SK-N-SH (cell line): ENCODE results near the gene ANKS1B. TPM values are rescaled to one million over a fixed set of nuclear protein-coding genes. Genes with fewer than 3 reads are reported as not detected.

Experiments
- CTCF ChIA-PET: fragments of 300-600, 350-600 bp; formaldehyde crosslinking; extraction: SDS; loops from one replicate; lab custom pipeline; 2021; lab: Yijun Ruan, JAX
- POLR2A ChIA-PET: fragments of 350-600 bp; sonication (Branson Sonifier 250); formaldehyde crosslinking; extraction: SDS; loops from one replicate; lab custom pipeline; 2020; ENCODE audit warnings: antibody characterized with exemption, inconsistent platforms; lab: Yijun Ruan, JAX
- DNase-seq: peaks from one replicate; pipeline ENCODE4 v3.0.0; 2012
- H2AFZ ChIP-seq: fragments of 200-600 bp; sonication (generic); 2 replicates; pipeline ENCODE4 v1.8.1; 2016; ENCODE audit warnings: antibody characterized with exemption, mild to moderate bottlenecking, low read depth
- H3F3A ChIP-seq: fragments of 200-600 bp; sonication (generic); replicated peaks from 2 replicates; pipeline ENCODE3; 2016; ENCODE audit warnings: antibody characterized with exemption, mild to moderate bottlenecking; ENCODE audit not compliant: insufficient read depth
- H3K27ac ChIP-seq, 2 experiments: fragments of 200-500 bp in 1 of 2; fragments of 200-600 bp in 1 of 2; sonication (Bioruptor generic) in 1 of 2; sonication (generic), shearing (Covaris generic) in 1 of 2; 2 replicates each; pipeline versions ENCODE4 v1.5.1 to v1.6.1; 2014 to 2016; ENCODE audit warnings: low read depth in 2 of 2, inconsistent platforms in 1 of 2, low read length in 1 of 2, mild to moderate bottlenecking in 1 of 2, mixed read lengths in 1 of 2
- H3K27me3 ChIP-seq: fragments of 200-600 bp; sonication (generic), shearing (Covaris generic); 2 replicates; pipeline ENCODE4 v1.6.1; 2016; ENCODE audit warnings: mixed run types; ENCODE audit not compliant: insufficient read depth
- H3K36me3 ChIP-seq, 2 experiments: fragments of 200-500 bp in 1 of 2; fragments of 200-600 bp in 1 of 2; sonication (Bioruptor generic) in 1 of 2; sonication (generic) in 1 of 2; replicated peaks in 1 of 2; 2 replicates each; pipeline versions ENCODE3 to v1.5.1; 2014 to 2016; ENCODE audit warnings: low read length in 1 of 2, mild to moderate bottlenecking in 1 of 2; ENCODE audit not compliant: insufficient read depth in 2 of 2, control insufficient read depth in 1 of 2
- H3K4me1 ChIP-seq, 2 experiments: fragments of 200-500 bp in 1 of 2; fragments of 200-600 bp in 1 of 2; sonication (Bioruptor generic) in 1 of 2; sonication (generic), shearing (Covaris generic) in 1 of 2; 2 replicates each; pipeline versions ENCODE4 v1.5.1 to v1.6.1; 2014 to 2016; ENCODE audit warnings: low read depth in 1 of 2, low read length in 1 of 2, mixed run types in 1 of 2; ENCODE audit not compliant: insufficient read depth in 2 of 2, control insufficient read depth in 1 of 2
- H3K4me2 ChIP-seq: fragments of 200-600 bp; sonication (generic), shearing (Covaris generic); 2 replicates; pipeline ENCODE4 v1.6.1; 2017; ENCODE audit warnings: mixed run types
- H3K4me3 ChIP-seq, 2 experiments: fragments of 200-500 bp in 1 of 2; fragments of 200-600 bp in 1 of 2; sonication (Bioruptor generic) in 1 of 2; sonication (generic), shearing (Covaris generic) in 1 of 2; 2 replicates each; pipeline versions ENCODE4 v1.5.1 to v1.8.1; 2014 to 2016; ENCODE audit warnings: low read depth in 2 of 2, inconsistent platforms in 1 of 2, low read length in 1 of 2, mild to moderate bottlenecking in 1 of 2, mixed read lengths in 1 of 2, moderate library complexity in 1 of 2
- H3K79me2 ChIP-seq: fragments of 200-600 bp; sonication (generic); 2 replicates; pipeline ENCODE4 v1.8.1; 2017; ENCODE audit warnings: mild to moderate bottlenecking; ENCODE audit not compliant: insufficient read depth
- H3K9ac ChIP-seq: fragments of 200-600 bp; sonication (generic); 2 replicates; pipeline ENCODE4 v1.6.1; 2017; ENCODE audit warnings: mixed run types
- H3K9me2 ChIP-seq: fragments of 200-600 bp; sonication (generic); 2 replicates; pipeline ENCODE4 v1.6.1; 2017; ENCODE audit warnings: mixed run types
- H3K9me3 ChIP-seq: fragments of 200-600 bp; sonication (generic); 2 replicates; pipeline ENCODE4 v1.6.1; 2017; ENCODE audit warnings: mixed run types, mild to moderate bottlenecking, moderate library complexity
- H4K20me1 ChIP-seq: fragments of 200-600 bp; sonication (generic); 2 replicates; pipeline ENCODE4 v1.6.1; 2017; ENCODE audit warnings: mild to moderate bottlenecking, mixed run types; ENCODE audit not compliant: insufficient read depth
- CHD2 ChIP-seq: fragments of 150-350 bp; IDR thresholded peaks from 2 replicates; pipeline ENCODE4 v1.6.1; 2018; ENCODE audit warnings: low read length; ENCODE audit not compliant: partially characterized antibody
- EP300 ChIP-seq, 2 experiments: IDR thresholded peaks; 2 replicates each; pipeline versions ENCODE4 v1.4.0 to v1.6.1; 2012; ENCODE audit warnings: borderline replicate concordance in 1 of 2, low read depth in 1 of 2, low read length in 1 of 2
- FOSL2 ChIP-seq: IDR thresholded peaks from 2 replicates; pipeline ENCODE4 v1.4.0; 2012; ENCODE audit warnings: low read depth, mild to moderate bottlenecking, moderate library complexity, borderline replicate concordance
- GABPA ChIP-seq: IDR thresholded peaks from 2 replicates; pipeline ENCODE4 v1.4.0; 2012; ENCODE audit warnings: low read depth, mild to moderate bottlenecking
- GATA2 ChIP-seq: sonication (generic); formaldehyde crosslinking; IDR thresholded peaks from 2 replicates; pipeline ENCODE4 v1.5.0; 2020; ENCODE audit warnings: mild to moderate bottlenecking, missing genetic modification reagents
- IRF3 ChIP-seq: fragments of 150-350 bp; IDR thresholded peaks from 2 replicates; pipeline ENCODE4 v1.6.1; 2016; ENCODE audit warnings: mild to moderate bottlenecking, low read depth, low read length
- MEF2A ChIP-seq: IDR thresholded peaks from 2 replicates; pipeline ENCODE4 v1.4.0; 2012; ENCODE audit warnings: low read depth, borderline replicate concordance
- MXI1 ChIP-seq: IDR thresholded peaks from 2 replicates; pipeline ENCODE4 v1.6.1; 2012; ENCODE audit warnings: mild to moderate bottlenecking, low read depth, low read length, improper control_type of control experiment
- NRF1 ChIP-seq: IDR thresholded peaks from 2 replicates; pipeline ENCODE4 v1.6.1; 2012; ENCODE audit warnings: low read depth, mild to moderate bottlenecking, low read length
- PBX3 ChIP-seq: IDR thresholded peaks from 2 replicates; pipeline ENCODE4; 2012
- POLR2AphosphoS5 ChIP-seq: IDR thresholded peaks from 2 replicates; pipeline ENCODE4 v1.6.1; 2012; ENCODE audit warnings: low read depth, low read length
- REST ChIP-seq: IDR thresholded peaks from 2 replicates; pipeline ENCODE4 v1.6.1; 2012; ENCODE audit warnings: mild to moderate bottlenecking, low read depth, low read length, moderate library complexity
- RXRA ChIP-seq: IDR thresholded peaks from 2 replicates; pipeline ENCODE4 v1.4.0; 2012; ENCODE audit warnings: low read depth, mild to moderate bottlenecking, borderline replicate concordance
- TAF1 ChIP-seq: IDR thresholded peaks from 2 replicates; pipeline ENCODE4 v1.6.1; 2012; ENCODE audit warnings: low read depth, mild to moderate bottlenecking, low read length, moderate library complexity, borderline replicate concordance
- TEAD4 ChIP-seq: IDR thresholded peaks from 2 replicates; pipeline ENCODE4 v1.4.0; 2012; ENCODE audit warnings: mild to moderate bottlenecking, borderline replicate concordance; ENCODE audit not compliant: insufficient read depth
- USF1 ChIP-seq: IDR thresholded peaks from 2 replicates; pipeline ENCODE4 v1.4.0; 2012; ENCODE audit warnings: low read depth, borderline replicate concordance
- USF2 ChIP-seq: fragments of 150-350 bp; IDR thresholded peaks from 2 replicates; pipeline ENCODE4 v1.6.1; 2017; ENCODE audit warnings: antibody characterized with exemption, low read length, low read depth, borderline replicate concordance
- YY1 ChIP-seq: IDR thresholded peaks from 2 replicates; pipeline ENCODE4 v1.4.0; 2012; ENCODE audit warnings: low read depth, mild to moderate bottlenecking
- ZBTB33 ChIP-seq: IDR thresholded peaks from 2 replicates; pipeline ENCODE4 v1.4.0; 2012; ENCODE audit warnings: low read depth, borderline replicate concordance
- WGBS: methylation state at CpG from one replicate; pipeline ENCODE4 v1.1.6; 2017; ENCODE audit warnings: low lambda C conversion rate; 5-methylcytosine and 5-hydroxymethylcytosine counted together
- polyA plus RNA-seq, 3 experiments: library from polyadenylated mRNA; depleted of rRNA; stranded (reverse); fragments of >200 nt; gene quantifications; 2 replicates each; pipeline ENCODE4 v1.2.3, GENCODE V29; 2012

Gene ANKS1B
- polyA plus RNA-seq, 1 of the 3 experiments (the other 2 are of a cell fraction) = 1.8 TPM

GRCh38 chr12:98954506-98954905, 1030.2 kb downstream of the ANKS1B start:
- Histone ChIP-seq H3K27me3 (no peaks in the 10 kb centered on the region), H3K4me2 (no peak overlapping the region), H3K4me3 (no peak overlapping the region), H3K9ac (no peak overlapping the region), H3K27ac (no peak overlapping the region), H2AFZ (no peak overlapping the region), H3K9me2 (no peaks in the 10 kb centered on the region), H3K9me3 (no peaks in the 10 kb centered on the region), H4K20me1 (no peaks in the 10 kb centered on the region), H3K79me2 (no peaks in the 10 kb centered on the region), H3F3A (no peaks in the 10 kb centered on the region), H3K4me1 (no peaks in the 10 kb centered on the region), H3K36me3 (no peaks in the 10 kb centered on the region)
- TF ChIP-seq TEAD4 (no peak), YY1 (no peak), REST (no peak), GATA2 (CRISPR knock-in tag) (no peak), POLR2AphosphoS5 (no peak), CHD2 (no peak), NRF1 (no peak), IRF3 (no peak), MEF2A (no peak), MXI1 (no peak), ZBTB33 (no peak), FOSL2 (no peak), GABPA (no peak), RXRA (no peak), USF1 (no peak), PBX3 (no peak), USF2 (no peak), TAF1 (no peak), EP300 (IDR thresholded peaks at IDR 0.05; ENCODE audit: borderline replicate concordance in 1 of 2, low read depth in 1 of 2, low read length in 1 of 2) (no peak)
- ChIA-PET POLR2A (no interaction called here), CTCF (interaction anchor here (0.6 to 2.4 kb wide), 8 partner anchors 9 to 1504 kb away, joined by 3 to 18 read pairs (median 4); no protein-coding TSS in a partner anchor)
- 50% methylated on average over 1 of the region's 1 CpG for WGBS
- DNase-seq = no peak
